NCI-H446 (cell line): ENCODE data around the gene RIMS4.
A peak's percentile ranks its signal among the peaks of the same experiment; 100 is the strongest.

Experiments used
- DNase-seq, 2 experiments: peaks; one replicate each; lab custom pipeline; 2025; lab: John Stamatoyannopoulos, UW

RIMS4 gene

GRCh38 chr20:44762466-44763140 lies 47.7 kb downstream of the RIMS4 start:
- DNase-seq, result no peak

- no peak for DNase-seq
These were observed 48.9 kb downstream of the RIMS4 start for GRCh38 chr20:44761423-44761822.

GRCh38 chr20:44759595-44759994 lies 50.8 kb downstream of the RIMS4 start:
- no peak for DNase-seq

- DNase-seq, result no peak
These were observed 51.9 kb downstream of the RIMS4 start for GRCh38 chr20:44758247-44759101.

DNA sequence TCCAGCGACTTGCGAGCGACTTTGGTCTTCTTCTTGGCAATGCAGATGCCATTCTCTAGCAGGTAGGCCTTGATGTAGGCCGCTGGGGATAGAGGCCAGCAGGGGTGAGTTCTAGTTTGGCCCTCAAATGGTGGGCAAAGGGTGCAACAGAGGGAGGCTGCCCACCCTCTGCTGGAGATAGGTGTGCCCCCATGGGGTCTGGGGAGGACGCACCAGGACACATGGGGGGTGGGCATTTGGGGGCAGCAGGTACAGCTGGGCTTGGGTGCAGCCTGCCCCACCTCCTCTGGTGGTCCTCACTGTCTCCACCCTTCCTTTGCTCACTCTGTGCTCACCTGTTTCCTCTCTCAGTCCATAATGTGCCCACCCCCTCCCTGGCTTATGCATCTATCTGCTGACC lies 53.4 kb downstream of the RIMS4 start:
- no peak for DNase-seq

DNA sequence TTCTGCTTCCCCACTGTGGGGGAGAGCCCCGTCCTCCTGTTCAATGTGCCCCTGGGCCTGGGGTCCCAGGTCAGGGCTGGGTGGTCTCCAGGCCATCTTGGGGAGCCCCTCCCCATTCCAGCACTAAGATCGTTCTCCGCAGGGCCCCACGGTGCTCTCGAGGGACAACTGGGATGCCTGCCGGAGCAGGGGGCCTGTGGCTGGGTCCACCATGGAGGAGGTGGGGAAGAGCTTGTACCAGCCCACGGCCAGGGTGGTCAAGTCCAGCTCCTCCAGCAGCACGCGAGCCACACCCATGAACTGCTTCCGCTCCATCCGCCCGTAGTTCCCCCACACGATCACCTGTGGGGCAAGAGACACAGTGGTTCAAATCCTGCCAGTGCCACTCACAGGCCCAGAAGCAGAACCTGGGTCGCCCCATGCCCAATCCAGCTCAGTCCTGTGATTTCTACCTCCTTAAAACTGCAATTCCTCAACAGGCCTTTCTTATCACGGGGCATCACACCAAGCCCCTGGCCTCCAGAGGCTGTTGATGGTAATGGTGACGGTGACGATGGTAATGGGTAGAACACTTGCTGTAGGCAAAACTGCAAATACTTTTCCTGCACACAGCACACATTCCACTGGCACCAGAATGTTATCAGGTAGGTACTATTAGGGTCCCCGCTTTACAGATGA lies 54.2 kb downstream of the RIMS4 start:
- DNase-seq, result no peak

GRCh38 chr20:44754554-44754953 lies 55.8 kb downstream of the RIMS4 start:
- no peak for DNase-seq

- no peak for DNase-seq
These were observed 58.0 kb downstream of the RIMS4 start for GRCh38 chr20:44752099-44752931.

DNA sequence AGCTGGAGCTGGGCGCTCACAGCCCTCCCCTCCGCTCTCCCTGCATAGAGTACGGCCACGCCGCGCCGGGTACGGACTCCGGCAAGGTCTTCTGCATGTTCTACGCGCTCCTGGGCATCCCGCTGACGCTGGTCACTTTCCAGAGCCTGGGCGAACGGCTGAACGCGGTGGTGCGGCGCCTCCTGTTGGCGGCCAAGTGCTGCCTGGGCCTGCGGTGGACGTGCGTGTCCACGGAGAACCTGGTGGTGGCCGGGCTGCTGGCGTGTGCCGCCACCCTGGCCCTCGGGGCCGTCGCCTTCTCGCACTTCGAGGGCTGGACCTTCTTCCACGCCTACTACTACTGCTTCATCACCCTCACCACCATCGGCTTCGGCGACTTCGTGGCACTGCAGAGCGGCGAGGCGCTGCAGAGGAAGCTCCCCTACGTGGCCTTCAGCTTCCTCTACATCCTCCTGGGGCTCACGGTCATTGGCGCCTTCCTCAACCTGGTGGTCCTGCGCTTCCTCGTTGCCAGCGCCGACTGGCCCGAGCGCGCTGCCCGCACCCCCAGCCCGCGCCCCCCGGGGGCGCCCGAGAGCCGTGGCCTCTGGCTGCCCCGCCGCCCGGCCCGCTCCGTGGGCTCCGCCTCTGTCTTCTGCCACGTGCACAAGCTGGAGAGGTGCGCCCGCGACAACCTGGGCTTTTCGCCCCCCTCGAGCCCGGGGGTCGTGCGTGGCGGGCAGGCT lies 60.1 kb downstream of the RIMS4 start:
- DNase-seq, result no peak

DNA sequence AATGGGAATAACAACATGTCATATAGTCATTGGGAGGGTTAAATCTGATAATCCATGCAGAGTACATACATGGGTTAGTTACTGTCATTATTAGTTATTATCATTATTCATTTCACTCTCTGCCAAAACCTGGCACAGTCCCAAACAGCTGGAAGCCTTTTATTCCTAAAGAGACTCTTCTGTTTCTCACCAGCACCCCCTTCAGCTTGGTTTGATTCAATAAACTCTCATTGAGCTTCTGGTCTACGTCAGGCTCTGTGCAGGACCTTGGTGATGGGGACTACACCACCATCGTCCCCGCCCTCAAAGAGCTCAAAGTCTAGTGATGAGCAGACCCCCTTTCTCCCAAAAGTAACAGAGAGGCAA lies 62.4 kb downstream of the RIMS4 start:
- DNase-seq, result no peak

- DNase-seq, result peak; percentile 51 to 87
These were observed 63.0 kb downstream of the RIMS4 start for GRCh38 chr20:44747166-44748004.

- DNase-seq, result peak in 1 of 2 experiments; percentile 63
These were observed 63.8 kb downstream of the RIMS4 start for GRCh38 chr20:44746367-44747165.

- DNase-seq, result no peak
These were observed 64.6 kb downstream of the RIMS4 start, which contains the start of gene KCNK15 for GRCh38 chr20:44745598-44746366. Gene KCNK15, plus strand, starts transcription at chr20:44745865. Its CDS starts 46 bp downstream, at chr20:44745911.

- no peak for DNase-seq
These were observed 65.2 kb downstream of the RIMS4 start for GRCh38 chr20:44745122-44745597.

DNA sequence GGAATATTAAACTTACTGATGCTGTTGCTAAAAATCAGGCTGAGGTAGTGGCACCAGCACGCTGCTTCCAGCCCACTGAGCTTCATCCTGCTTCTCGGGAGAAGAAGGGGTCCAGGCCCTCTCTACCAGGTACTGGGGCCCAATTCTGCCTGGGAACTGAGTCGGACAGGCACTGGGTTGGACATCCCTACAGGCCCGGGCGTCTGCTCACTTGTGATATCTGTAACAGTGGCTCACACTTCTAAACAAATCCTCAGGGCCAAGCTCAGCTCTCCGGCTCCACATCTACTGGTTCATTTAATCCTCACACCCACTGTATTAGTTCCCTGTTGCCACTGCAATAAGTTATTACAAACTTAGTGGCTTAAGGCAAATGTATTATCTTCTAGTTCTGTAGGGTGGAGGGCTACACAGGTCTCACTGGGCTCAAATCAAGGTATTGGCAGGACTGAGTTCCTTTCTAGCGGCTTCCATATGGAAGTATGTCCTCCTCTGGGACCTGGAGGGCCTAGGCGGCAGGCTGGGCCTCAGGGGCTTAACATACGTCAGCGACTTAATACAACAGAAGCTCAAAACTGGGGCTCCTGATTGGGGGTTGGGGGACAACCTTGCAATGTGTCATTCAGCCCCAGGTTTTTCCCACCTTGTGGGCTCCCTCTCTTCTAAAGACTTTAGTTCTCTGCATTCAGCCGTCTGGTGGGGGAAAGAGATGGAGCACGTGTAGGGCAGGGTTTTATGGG lies 66.3 kb downstream of the RIMS4 start:
- DNase-seq, result no peak

- no peak for DNase-seq
These were observed 67.2 kb downstream of the RIMS4 start for GRCh38 chr20:44743080-44743701.
